OCI-LY1 (cell line): ENCODE results near the gene RANGAP1.

Experiments
- H2AFZ ChIP-seq: fragments of 200-600 bp; sonication (generic), shearing (Covaris generic); 2 replicates; pipeline ENCODE4 v1.6.0; 2014; ENCODE audit warnings: antibody characterized with exemption, mild to moderate bottlenecking, low read length
- H3F3A ChIP-seq: fragments of 200-600 bp; sonication (generic), shearing (Covaris generic); 2 replicates; pipeline ENCODE4 v1.6.0; 2014; ENCODE audit warnings: mild to moderate bottlenecking, antibody characterized with exemption, low read length, moderate library complexity; ENCODE audit not compliant: insufficient read depth
- H3K27ac ChIP-seq: fragments of 200-600 bp; sonication (generic); 2 replicates; pipeline ENCODE4 v1.5.1; 2014; ENCODE audit warnings: low read length, mixed run types, mild to moderate bottlenecking, low read depth; ENCODE audit not compliant: poor library complexity, severe bottlenecking
- H3K27me3 ChIP-seq: fragments of 200-600 bp; sonication (generic); 2 replicates; pipeline ENCODE4 v1.6.0; 2014; ENCODE audit warnings: antibody characterized with exemption, mild to moderate bottlenecking, low read length, moderate library complexity; ENCODE audit not compliant: insufficient read depth
- H3K36me3 ChIP-seq: fragments of 200-600 bp; sonication (generic); 2 replicates; pipeline ENCODE4 v1.6.1; 2014; ENCODE audit warnings: mild to moderate bottlenecking, antibody characterized with exemption, low read length, moderate library complexity, mixed read lengths; ENCODE audit not compliant: insufficient read depth
- H3K4me1 ChIP-seq: fragments of 200-600 bp; sonication (generic); 2 replicates; pipeline ENCODE4 v1.5.1; 2014; ENCODE audit warnings: mild to moderate bottlenecking, low read length, moderate library complexity; ENCODE audit not compliant: insufficient read depth, severe bottlenecking
- H3K4me2 ChIP-seq: fragments of 200-600 bp; sonication (generic), shearing (Covaris generic); 2 replicates; pipeline ENCODE4 v1.6.1; 2014; ENCODE audit warnings: low read length
- H3K4me3 ChIP-seq: fragments of 200-600 bp; sonication (generic); 2 replicates; pipeline ENCODE4 v1.5.1; 2014; ENCODE audit warnings: low read length, low read depth, mild to moderate bottlenecking, mixed read lengths; ENCODE audit not compliant: poor library complexity, severe bottlenecking
- H3K79me2 ChIP-seq: fragments of 200-600 bp; shearing (Covaris generic); 2 replicates; pipeline ENCODE4 v1.6.1; 2016; ENCODE audit warnings: mixed run types, low read length, mixed read lengths; ENCODE audit not compliant: insufficient read depth
- H3K9ac ChIP-seq: fragments of 200-600 bp; sonication (generic), shearing (Covaris generic); 2 replicates; pipeline ENCODE4 v1.6.1; 2014; ENCODE audit warnings: mild to moderate bottlenecking, low read length, mixed read lengths
- H3K9me2 ChIP-seq: fragments of 200-600 bp; sonication (generic), shearing (Covaris generic); 2 replicates; pipeline ENCODE4 v1.6.1; 2014; ENCODE audit warnings: low read depth, mild to moderate bottlenecking, low read length, mixed read lengths
- H3K9me3 ChIP-seq: fragments of 200-600 bp; shearing (Covaris generic); 2 replicates; pipeline ENCODE4 v1.6.1; 2014; ENCODE audit warnings: low read length, mixed read lengths
- H4K20me1 ChIP-seq: fragments of 200-600 bp; sonication (generic), shearing (Covaris generic); 2 replicates; pipeline ENCODE4 v1.6.0; 2016; ENCODE audit warnings: mild to moderate bottlenecking, low read length; ENCODE audit not compliant: insufficient read depth
- CTCF ChIP-seq: fragments of 200-600 bp; sonication (generic), shearing (Covaris generic); IDR thresholded peaks from 2 replicates; pipeline ENCODE4 v1.5.1; 2017; ENCODE audit warnings: mild to moderate bottlenecking, antibody characterized with exemption, low read length, moderate library complexity, mixed read lengths
- EZH2 ChIP-seq: fragments of 200-600 bp; sonication (generic), shearing (Covaris generic); IDR thresholded peaks from 2 replicates; pipeline ENCODE4 v1.8.0; 2017; ENCODE audit warnings: borderline replicate concordance, mixed run types, mild to moderate bottlenecking, antibody characterized with exemption, low read length, moderate library complexity, mixed read lengths

RANGAP1 gene

GRCh38 chr22:41315586-41315985 is 29.6 kb upstream of the RANGAP1 start:
- no peaks in the 10 kb centered on the region for H3K27me3 ChIP-seq
- H3K9me3 ChIP-seq = no peaks in the 10 kb centered on the region
- H3K36me3 ChIP-seq = peaks cover 9% of the 10 kb centered on the region; the same call in 1 of the 2 replicates
- H3K4me3 ChIP-seq = no peak overlapping the region
- no peaks in the 10 kb centered on the region for H3K9me2 ChIP-seq
- no peak overlapping the region for H3K9ac ChIP-seq
- H2AFZ ChIP-seq = no peak overlapping the region
- H3K4me2 ChIP-seq = no peak overlapping the region
- no peaks in the 10 kb centered on the region for H3F3A ChIP-seq
- no peaks in the 10 kb centered on the region for H3K4me1 ChIP-seq
- no peaks in the 10 kb centered on the region for H4K20me1 ChIP-seq
- TF ChIP-seq EZH2 (no peak), CTCF (no peak)
- H3K27ac ChIP-seq = no peak overlapping the region
- peaks cover 12% of the 10 kb centered on the region; the same call in 1 of the 2 replicates for H3K79me2 ChIP-seq

- H4K20me1 ChIP-seq = no peaks in the 10 kb centered on the region
- no peak for TF ChIP-seq CTCF
- no peak for TF ChIP-seq EZH2
- H3K36me3 ChIP-seq = peaks cover 7% of the 10 kb centered on the region; the same call in 1 of the 2 replicates
- no peaks in the 10 kb centered on the region for H3K9me3 ChIP-seq
- no peak overlapping the region for H3K9ac ChIP-seq
- no peak overlapping the region for H3K4me2 ChIP-seq
- H3K79me2 ChIP-seq = peaks cover 19% of the 10 kb centered on the region
- no peak overlapping the region for H2AFZ ChIP-seq
- no peaks in the 10 kb centered on the region for H3K4me1 ChIP-seq
- H3F3A ChIP-seq = no peaks in the 10 kb centered on the region
- no peaks in the 10 kb centered on the region for H3K27me3 ChIP-seq
- H3K4me3 ChIP-seq = no peak overlapping the region
- H3K27ac ChIP-seq = no peak overlapping the region
- H3K9me2 ChIP-seq = no peaks in the 10 kb centered on the region
Observed at GRCh38 chr22:41314821-41315220, 28.8 kb upstream of the RANGAP1 start.

- TF ChIP-seq EZH2 = no peak
- no peak for TF ChIP-seq CTCF
- H2AFZ ChIP-seq = no peak overlapping the region
- H3K9me3 ChIP-seq = no peaks in the 10 kb centered on the region
- H3F3A ChIP-seq = no peaks in the 10 kb centered on the region
- H3K4me3 ChIP-seq = no peak overlapping the region
- H3K27me3 ChIP-seq = no peaks in the 10 kb centered on the region
- H3K4me2 ChIP-seq = no peak overlapping the region
- no peak overlapping the region for H3K27ac ChIP-seq
- H3K4me1 ChIP-seq = no peaks in the 10 kb centered on the region
- H3K9ac ChIP-seq = no peak overlapping the region
- H3K79me2 ChIP-seq = peaks cover 19% of the 10 kb centered on the region
- H3K36me3 ChIP-seq = peaks cover 16% of the 10 kb centered on the region; the same call in 1 of the 2 replicates
- no peaks in the 10 kb centered on the region for H4K20me1 ChIP-seq
- no peaks in the 10 kb centered on the region for H3K9me2 ChIP-seq
Observed at GRCh38 chr22:41311487-41311886, 25.5 kb upstream of the RANGAP1 start.
